Transverse colon (tissue), 4 donors: ENCODE results near the gene ATXN2. TPM values are rescaled to one million over a fixed set of nuclear protein-coding genes. Genes with fewer than 3 reads are reported as not detected.
A peak's percentile ranks its signal among the peaks of the same experiment; 100 is the strongest.

ENCODE experiments used
- DNase-seq: peaks from one replicate; pipeline ENCODE4 v3.0.0-alpha.2; 2019
- H3K27ac ChIP-seq, 4 donors: fragments of 200-600 bp; sonication (generic); 2 replicates each; pipeline ENCODE4 v1.5.1; 2016 to 2018; ENCODE audit warnings: inconsistent platforms in 4 of 4
- H3K27me3 ChIP-seq: fragments of 200-600 bp; sonication (generic); 2 replicates; pipeline ENCODE4 v1.5.1; 2017; ENCODE audit warnings: inconsistent platforms
- H3K36me3 ChIP-seq, 4 donors: fragments of 200-600 bp; sonication (generic); 2 replicates each; pipeline ENCODE4 v1.5.1; 2017 to 2019; ENCODE audit warnings: inconsistent platforms in 4 of 4
- H3K4me1 ChIP-seq, 4 donors: fragments of 200-600 bp; sonication (generic); 2 replicates each; pipeline ENCODE4 v1.5.1; 2017 to 2020; ENCODE audit warnings: inconsistent platforms in 4 of 4
- H3K4me3 ChIP-seq, 4 donors: fragments of 200-600 bp; sonication (generic); 1 replicate in 1 of 4; 2 replicates in 3 of 4; pipeline versions ENCODE4 v1.5.1 to v1.6.1; 2017 to 2019; ENCODE audit warnings: inconsistent platforms in 4 of 4
- H3K9me3 ChIP-seq, 2 donors: fragments of 200-600 bp; sonication (generic); 2 replicates each; pipeline ENCODE4 v1.5.1; 2017 to 2019; ENCODE audit warnings: inconsistent platforms in 2 of 2
- CTCF ChIP-seq, 5 experiments: fragments of 200-600 bp in 3 of 5; fragments of 450-650 bp in 2 of 5; sonication (generic) in 3 of 5; IDR thresholded peaks; 1 replicate in 2 of 5; 2 replicates in 3 of 5; pipeline ENCODE4 v1.5.1; 2016 to 2017; ENCODE audit warnings: antibody characterized with exemption in 5 of 5, inconsistent platforms in 3 of 5, mild to moderate bottlenecking in 2 of 5, moderate library complexity in 1 of 5
- EP300 ChIP-seq: sonication (generic); formaldehyde crosslinking; IDR thresholded peaks from one replicate; pipeline ENCODE4 v1.6.1; 2017; ENCODE audit warnings: antibody characterized with exemption, low read depth
- POLR2A ChIP-seq: fragments of 450-650 bp; IDR thresholded peaks from one replicate; pipeline ENCODE4 v1.6.1; 2016; ENCODE audit warnings: antibody characterized with exemption, mild to moderate bottlenecking, moderate library complexity
- POLR2AphosphoS5 ChIP-seq, 3 donors: sonication (generic); formaldehyde crosslinking; IDR thresholded peaks; one replicate each; pipeline ENCODE4 v1.6.1; 2016; ENCODE audit warnings: antibody characterized with exemption in 3 of 3
- WGBS, 2 donors: methylation state at CpG; one replicate each; pipeline ENCODE4 v1.1.5; 2018; ENCODE audit warnings: low coverage in 1 of 2; 5-methylcytosine and 5-hydroxymethylcytosine counted together
- in situ Hi-C, 4 donors: fragments of 200-750 bp; cut with MboI; loops; one replicate each; pipeline versions ENCODE4 v1.15.0 to v1.15.1; 2017; ENCODE audit warnings: low sequenced_read_pairs in 3 of 4, low pct_ligation_motif_present in 1 of 4, low pct_unique_long_range_greater_than_20kb in 1 of 4
- intact Hi-C: fragments of 100-400 bp; cut with DNase I; formaldehyde crosslinking; loops from one replicate; pipeline ENCODE4 v1.15.1; 2023; ENCODE audit warnings: low total_unique reads
- total RNA-seq, 4 donors: library from RNA; depleted of rRNA; stranded (reverse); fragments of >200 nt; gene quantifications; one replicate each; pipeline ENCODE4 v1.1.0, GENCODE V29; 2016

ATXN2 gene
- 10 to 100 TPM; 50.2 to 95.5 (median 83.2) TPM for total RNA-seq

- no peaks in the 10 kb centered on the region for H3K36me3 ChIP-seq
- H3K4me3 ChIP-seq, result peak within 1 kb of the TSS; percentile 85 to 100 (median 98)
- H3K27me3 ChIP-seq, result no peaks in the 10 kb centered on the region
- no peak for TF ChIP-seq POLR2A
- TF ChIP-seq CTCF (IDR thresholded peaks at IDR 0.05), result no peak
- no peak for TF ChIP-seq EP300
- TF ChIP-seq POLR2AphosphoS5 (IDR thresholded peaks at IDR 0.05), result peak in 1 of 3 donors; percentile 3
- WGBS, 2 donors, result 1% methylated on average over 55 of the region's 119 CpGs; no CpG with 5 or more reads in 1 of the 2 donors
- peak within 1 kb of the TSS; percentile 98 to 100 (median 98) for H3K27ac ChIP-seq
- peaks cover 8 to 47% (median 31%) of the 10 kb centered on the region in 4 donors for H3K4me1 ChIP-seq
- in situ Hi-C loops (no loop called here), intact Hi-C loops (no loop called here)
- no peaks in the 10 kb centered on the region for H3K9me3 ChIP-seq
- DNase-seq, result peak; percentile 59
These were observed at the start of gene ATXN2 for GRCh38 chr12:111598637-111599452. Gene ATXN2, minus strand, starts transcription at chr12:111599315. Its CDS starts 281 bp downstream, at chr12:111599034.

GRCh38 chr12:111645433-111645832, 46.3 kb upstream of the ATXN2 start:
- in situ Hi-C loops, result no loop called here
- intact Hi-C loops, result no loop called here
- DNase-seq, result no peak
- peaks cover 0 to 70% (median 19%) of the 10 kb centered on the region in 4 donors for H3K36me3 ChIP-seq
- 65 to 70% methylated on average over 3 to 5 of the region's 5 CpGs for WGBS, 2 donors
- H3K4me1 ChIP-seq, result peaks cover 6 to 20% (median 8%) of the 10 kb centered on the region in 4 donors
- no peaks in the 10 kb centered on the region for H3K27me3 ChIP-seq
- TF ChIP-seq EP300 (no peak), CTCF (IDR thresholded peaks at IDR 0.05) (no peak), POLR2AphosphoS5 (IDR thresholded peaks at IDR 0.05) (no peak), POLR2A (no peak)
- no peaks in the 10 kb centered on the region for H3K9me3 ChIP-seq
- H3K4me3 ChIP-seq, result no peak overlapping the region
- H3K27ac ChIP-seq, result no peak overlapping the region

GRCh38 chr12:111643427-111643826, 44.3 kb upstream of the ATXN2 start:
- Histone ChIP-seq H3K27ac (peak overlapping the region; percentile 12 to 70 (median 54)), H3K9me3 (no peaks in the 10 kb centered on the region), H3K4me1 (peaks cover 6 to 20% (median 8%) of the 10 kb centered on the region in 4 donors), H3K36me3 (peaks cover 0 to 53% (median 13%) of the 10 kb centered on the region in 4 donors), H3K4me3 (no peak overlapping the region), H3K27me3 (no peaks in the 10 kb centered on the region)
- WGBS, 2 donors, result 39% methylated on average over 3 of the region's 3 CpGs; no CpG with 5 or more reads in 1 of the 2 donors
- TF ChIP-seq EP300 (no peak), POLR2AphosphoS5 (IDR thresholded peaks at IDR 0.05) (no peak), POLR2A (no peak), CTCF (IDR thresholded peaks at IDR 0.05) (no peak)
- intact Hi-C loops, result loop anchor here (1.0 kb wide), 1 partner anchor 39 kb away; no protein-coding TSS in a partner anchor
- peak; percentile 53 for DNase-seq
- in situ Hi-C loops, result no loop called here

GRCh38 chr12:111642681-111643426, 43.7 kb upstream of the ATXN2 start:
- DNase-seq, result no peak
- no peaks in the 10 kb centered on the region for H3K9me3 ChIP-seq
- intact Hi-C loops (loop anchor here (1.0 kb wide), 1 partner anchor 39 kb away; no protein-coding TSS in a partner anchor), in situ Hi-C loops (no loop called here)
- H3K27me3 ChIP-seq, result no peaks in the 10 kb centered on the region
- peak overlapping the region; percentile 12 to 70 (median 54) for H3K27ac ChIP-seq
- WGBS, 2 donors, result 58 to 70% methylated on average over 4 of the region's 4 CpGs
- H3K36me3 ChIP-seq, result peaks cover 0 to 50% (median 13%) of the 10 kb centered on the region in 4 donors
- TF ChIP-seq POLR2A (no peak), CTCF (IDR thresholded peaks at IDR 0.05) (no peak), EP300 (no peak), POLR2AphosphoS5 (IDR thresholded peaks at IDR 0.05) (no peak)
- H3K4me1 ChIP-seq, result peaks cover 6 to 20% (median 8%) of the 10 kb centered on the region in 4 donors
- no peak overlapping the region for H3K4me3 ChIP-seq
